Brain microvascular endothelial cell (primary cell): ENCODE data around the gene TCF7L1.

ENCODE experiments used
- DNase-seq: peaks from one replicate; pipeline ENCODE4 v3.0.0-alpha.2; 2020
- H3K27ac ChIP-seq: fragments of 250-450 bp; sonication (Bioruptor Pico); 2 replicates; pipeline ENCODE4 v1.5.1; 2020; ENCODE audit warnings: mild to moderate bottlenecking, moderate library complexity
- H3K27me3 ChIP-seq: fragments of 250-450 bp; sonication (Bioruptor Pico); replicated peaks from 2 replicates; pipeline ENCODE4 v1.5.1; 2020; ENCODE audit warnings: mild to moderate bottlenecking
- H3K36me3 ChIP-seq: fragments of 250-450 bp; sonication (Bioruptor Pico); replicated peaks from 2 replicates; pipeline ENCODE4 v1.5.1; 2020; ENCODE audit warnings: mild to moderate bottlenecking
- H3K4me3 ChIP-seq: 2 replicates; pipeline ENCODE4 v1.5.1; 2011; ENCODE audit warnings: low read depth, mild to moderate bottlenecking, control low read depth, low read length, moderate library complexity
- CTCF ChIP-seq: IDR thresholded peaks from 2 replicates; pipeline ENCODE4 v1.5.1; 2011; ENCODE audit warnings: low read depth, mild to moderate bottlenecking, moderate library complexity, low read length, control low read depth, inconsistent platforms; ENCODE audit errors: missing control alignments
- in situ Hi-C: cut with HindIII; loops from 2 replicates; pipeline ENCODE4 v1.10.0; 2017; ENCODE audit warnings: low sequenced_read_pairs, low pct_ligation_motif_present

Gene TCF7L1

GRCh38 chr2:85356186-85356585 is 223.0 kb downstream of the TCF7L1 start:
- DNase-seq: no peak
- in situ Hi-C loops: no loop called here
- Histone ChIP-seq H3K27me3 (no peaks in the 10 kb centered on the region), H3K36me3 (no peaks in the 10 kb centered on the region), H3K27ac (no peak overlapping the region), H3K4me3 (no peak overlapping the region)
- TF ChIP-seq CTCF: no peak

GRCh38 chr2:85357736-85358135 is 224.5 kb downstream of the TCF7L1 start:
- no peak for DNase-seq
- H3K36me3 ChIP-seq: peaks cover 2% of the 10 kb centered on the region
- no peak overlapping the region for H3K4me3 ChIP-seq
- TF ChIP-seq CTCF: no peak
- no peak overlapping the region for H3K27ac ChIP-seq
- in situ Hi-C loops: no loop called here
- H3K27me3 ChIP-seq: no peaks in the 10 kb centered on the region
